ENCODE measurements around the gene RYR1.

DNA sequence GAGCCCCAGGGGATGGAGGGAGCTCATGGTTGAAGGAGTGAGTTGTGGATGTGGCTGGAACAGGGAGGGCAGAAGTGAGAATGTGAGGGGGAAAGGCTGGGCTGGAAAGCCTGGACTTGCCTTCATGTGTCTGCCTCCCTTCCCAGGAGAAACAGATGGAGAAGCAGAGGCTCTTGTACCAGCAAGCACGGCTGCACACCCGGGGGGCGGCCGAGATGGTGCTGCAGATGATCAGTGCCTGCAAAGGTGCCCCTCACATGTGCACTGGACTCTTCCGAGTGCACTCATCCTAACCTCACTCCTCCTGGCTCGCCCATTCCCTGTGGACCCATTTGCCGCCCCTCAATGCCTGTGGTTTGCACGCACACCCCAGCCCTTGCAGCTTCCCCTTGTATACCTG, 101.1 kb downstream of the RYR1 start:
- TF ChIP-seq, protein P1, sequence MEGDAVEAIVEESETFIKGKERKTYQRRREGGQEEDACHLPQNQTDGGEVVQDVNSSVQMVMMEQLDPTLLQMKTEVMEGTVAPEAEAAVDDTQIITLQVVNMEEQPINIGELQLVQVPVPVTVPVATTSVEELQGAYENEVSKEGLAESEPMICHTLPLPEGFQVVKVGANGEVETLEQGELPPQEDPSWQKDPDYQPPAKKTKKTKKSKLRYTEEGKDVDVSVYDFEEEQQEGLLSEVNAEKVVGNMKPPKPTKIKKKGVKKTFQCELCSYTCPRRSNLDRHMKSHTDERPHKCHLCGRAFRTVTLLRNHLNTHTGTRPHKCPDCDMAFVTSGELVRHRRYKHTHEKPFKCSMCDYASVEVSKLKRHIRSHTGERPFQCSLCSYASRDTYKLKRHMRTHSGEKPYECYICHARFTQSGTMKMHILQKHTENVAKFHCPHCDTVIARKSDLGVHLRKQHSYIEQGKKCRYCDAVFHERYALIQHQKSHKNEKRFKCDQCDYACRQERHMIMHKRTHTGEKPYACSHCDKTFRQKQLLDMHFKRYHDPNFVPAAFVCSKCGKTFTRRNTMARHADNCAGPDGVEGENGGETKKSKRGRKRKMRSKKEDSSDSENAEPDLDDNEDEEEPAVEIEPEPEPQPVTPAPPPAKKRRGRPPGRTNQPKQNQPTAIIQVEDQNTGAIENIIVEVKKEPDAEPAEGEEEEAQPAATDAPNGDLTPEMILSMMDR (IDR thresholded peaks at IDR 0.05) = no peak
- TF ChIP-seq POLR2A (IDR thresholded peaks at IDR 0.05) (no peak), POLR2AphosphoS5 (IDR thresholded peaks at IDR 0.05) (no peak)

Data from transverse colon (tissue), 4 donors.